Endothelial cell of umbilical vein (primary cell): Measurements from ENCODE around the gene NPB. TPM values are rescaled to one million over a fixed set of nuclear protein-coding genes. Genes with fewer than 3 reads are reported as not detected.
A peak's percentile ranks its signal among the peaks of the same experiment; 100 is the strongest.

Experiments used
- BruUV-seq: library from RNA; stranded (reverse); fragments of 400-500 nt; replicated peaks from 2 replicates; lab custom pipeline; 2021; lab: Mats Ljungman, UMichigan
- CTCF ChIA-PET: fragments of 300-600, 350-600 bp; sonication (Branson Sonifier 250); formaldehyde crosslinking; loops from one replicate; lab custom pipeline; 2021; ENCODE audit warnings: antibody characterized with exemption, inconsistent platforms; lab: Charles Lee
- POLR2A ChIA-PET: fragments of 300-600, 350-600 bp; sonication (Branson Sonifier 250); formaldehyde crosslinking; loops from one replicate; lab custom pipeline; 2021; ENCODE audit warnings: antibody characterized with exemption, inconsistent platforms; lab: Charles Lee
- DNase-seq: peaks from one replicate; pipeline ENCODE4 v3.0.0-alpha.2; 2011; ENCODE audit warnings: low read depth, low spot score
- FAIRE-seq: peaks from 2 replicates; lab custom pipeline; 2011; peaks lifted over from hg19 to GRCh38; lab: Jason Lieb, UNC
- H2AFZ ChIP-seq: 2 replicates; pipeline ENCODE4 v1.6.0; 2012; ENCODE audit warnings: low read depth, low read length, control low read depth, inconsistent platforms
- H3K27ac ChIP-seq: 2 replicates; pipeline ENCODE4 v1.5.1; 2011; ENCODE audit warnings: low read depth, mild to moderate bottlenecking, control low read depth, low read length, moderate library complexity; ENCODE audit not compliant: insufficient read depth
- H3K27me3 ChIP-seq, 2 experiments: 2 replicates each; pipeline versions ENCODE4 v1.6.0 to v1.6.1; 2011; ENCODE audit warnings: low read length in 2 of 2, mixed read lengths in 1 of 2; ENCODE audit not compliant: control insufficient read depth in 2 of 2, insufficient read depth in 2 of 2
- H3K36me3 ChIP-seq, 2 experiments: 2 replicates in 1 of 2; 3 replicates in 1 of 2; pipeline ENCODE4 v1.5.1; 2011; ENCODE audit warnings: low read length in 2 of 2, mild to moderate bottlenecking in 1 of 2, moderate library complexity in 1 of 2; ENCODE audit not compliant: control insufficient read depth in 2 of 2, insufficient read depth in 2 of 2; ENCODE audit errors: extremely low read depth in 1 of 2
- H3K4me1 ChIP-seq: 3 replicates; pipeline ENCODE4 v1.5.1; 2011; ENCODE audit warnings: mild to moderate bottlenecking, low read length; ENCODE audit not compliant: control insufficient read depth, insufficient read depth; ENCODE audit errors: extremely low read depth
- H3K4me2 ChIP-seq: 2 replicates; pipeline ENCODE4 v1.6.1; 2011; ENCODE audit warnings: low read length, control low read depth, mixed read lengths; ENCODE audit not compliant: insufficient read depth
- H3K4me3 ChIP-seq, 3 experiments: fragments of 200-600 bp in 1 of 3; sonication (generic), shearing (Covaris generic) in 1 of 3; replicated peaks in 1 of 3; 2 replicates each; pipeline ENCODE4 v1.5.1; 2011 to 2016; ENCODE audit warnings: control low read depth in 3 of 3, low read length in 3 of 3, mild to moderate bottlenecking in 2 of 3, inconsistent platforms in 1 of 3, low read depth in 1 of 3, moderate library complexity in 1 of 3; ENCODE audit not compliant: insufficient read depth in 1 of 3
- H3K79me2 ChIP-seq: 2 replicates; pipeline ENCODE4 v1.6.0; 2012; ENCODE audit warnings: low read length, inconsistent platforms; ENCODE audit not compliant: control insufficient read depth, insufficient read depth
- H3K9ac ChIP-seq: replicated peaks from 2 replicates; pipeline ENCODE3; 2011; ENCODE audit warnings: low read length, control low read depth; ENCODE audit not compliant: insufficient read depth; ENCODE audit errors: extremely low read depth
- H3K9me1 ChIP-seq: replicated peaks from 3 replicates; pipeline ENCODE4 v1.6.0; 2011; ENCODE audit warnings: mild to moderate bottlenecking, low read length; ENCODE audit not compliant: control insufficient read depth, insufficient read depth; ENCODE audit errors: extremely low read depth
- H3K9me3 ChIP-seq: replicated peaks from 2 replicates; pipeline ENCODE4 v1.5.1; 2012; ENCODE audit warnings: low read length, inconsistent platforms; ENCODE audit not compliant: control insufficient read depth, insufficient read depth
- H4K20me1 ChIP-seq: replicated peaks from 2 replicates; pipeline ENCODE3; 2011; ENCODE audit warnings: mild to moderate bottlenecking, low read length; ENCODE audit not compliant: control insufficient read depth, insufficient read depth; ENCODE audit errors: extremely low read depth
- EZH2 ChIP-seq: IDR thresholded peaks from 2 replicates; pipeline ENCODE4 v1.6.1; 2012; ENCODE audit warnings: borderline replicate concordance, low read depth, mild to moderate bottlenecking, moderate library complexity, low read length, inconsistent platforms; ENCODE audit not compliant: severe bottlenecking
- FOS ChIP-seq: IDR thresholded peaks from 2 replicates; pipeline ENCODE4 v1.6.1; 2011; ENCODE audit warnings: mild to moderate bottlenecking, low read length, moderate library complexity, borderline replicate concordance; ENCODE audit not compliant: insufficient read depth
- GATA2 ChIP-seq: IDR thresholded peaks from 2 replicates; pipeline ENCODE4 v1.7.0; 2011; ENCODE audit warnings: low read depth, mild to moderate bottlenecking, moderate library complexity, mixed read lengths, low read length; ENCODE audit not compliant: insufficient read length, insufficient read depth
- JUN ChIP-seq: IDR thresholded peaks from 2 replicates; pipeline ENCODE4 v1.6.1; 2011; ENCODE audit warnings: borderline replicate concordance, low read depth; ENCODE audit not compliant: insufficient read length, insufficient read depth
- MYC ChIP-seq: IDR thresholded peaks from one replicate; pipeline ENCODE4 v1.6.1; 2011; ENCODE audit warnings: mild to moderate bottlenecking, low read depth, low read length
- POLR2A ChIP-seq: IDR thresholded peaks from 2 replicates; pipeline ENCODE4 v1.6.1; 2012; ENCODE audit warnings: low read depth, mild to moderate bottlenecking, control low read depth, low read length
- POLR2AphosphoS5 ChIP-seq: IDR thresholded peaks from 2 replicates; pipeline ENCODE4 v1.6.1; 2012; ENCODE audit warnings: low read depth, mild to moderate bottlenecking, control low read depth, low read length, moderate library complexity; ENCODE audit not compliant: insufficient read depth
- dilution Hi-C: fragments of 300-500 bp; cut with MboI; formaldehyde crosslinking; loops from one replicate; pipeline ENCODE4 v1.15.0; 2019; ENCODE audit warnings: low sequenced_read_pairs; ENCODE audit not compliant: extremely low pct_ligation_motif_present
- intact Hi-C: fragments of 100-400 bp; cut with micrococcal nuclease; formaldehyde crosslinking; loops from one replicate; pipeline ENCODE4 v1.10.0; 2022
- polyA plus RNA-seq, 4 experiments: library from polyadenylated mRNA; depleted of rRNA in 3 of 4; stranded (reverse) in 3 of 4; unstranded in 1 of 4; fragments of >200 nt; gene quantifications; 2 replicates each; pipeline versions ENCODE4 v1.2.1 to v1.2.3, GENCODE V29; 2011 to 2012; ENCODE audit warnings: missing spikeins in 1 of 4
- total RNA-seq: library from RNA; stranded (reverse); gene quantifications from 2 replicates; pipeline ENCODE4 v1.2.3, GENCODE V29; 2021
- TF ChIP-seq, protein P1 (sequence below): IDR thresholded peaks from 2 replicates; pipeline ENCODE4 v1.6.1; 2011; ENCODE audit not compliant: insufficient read depth, insufficient read length

The NPB gene
- total and polyA plus RNA-seq, 2 donors (not counting 3 experiments of a cell fraction or from before 2014, with no cell fraction given) = 0.33 to 0.42 TPM

DNA sequence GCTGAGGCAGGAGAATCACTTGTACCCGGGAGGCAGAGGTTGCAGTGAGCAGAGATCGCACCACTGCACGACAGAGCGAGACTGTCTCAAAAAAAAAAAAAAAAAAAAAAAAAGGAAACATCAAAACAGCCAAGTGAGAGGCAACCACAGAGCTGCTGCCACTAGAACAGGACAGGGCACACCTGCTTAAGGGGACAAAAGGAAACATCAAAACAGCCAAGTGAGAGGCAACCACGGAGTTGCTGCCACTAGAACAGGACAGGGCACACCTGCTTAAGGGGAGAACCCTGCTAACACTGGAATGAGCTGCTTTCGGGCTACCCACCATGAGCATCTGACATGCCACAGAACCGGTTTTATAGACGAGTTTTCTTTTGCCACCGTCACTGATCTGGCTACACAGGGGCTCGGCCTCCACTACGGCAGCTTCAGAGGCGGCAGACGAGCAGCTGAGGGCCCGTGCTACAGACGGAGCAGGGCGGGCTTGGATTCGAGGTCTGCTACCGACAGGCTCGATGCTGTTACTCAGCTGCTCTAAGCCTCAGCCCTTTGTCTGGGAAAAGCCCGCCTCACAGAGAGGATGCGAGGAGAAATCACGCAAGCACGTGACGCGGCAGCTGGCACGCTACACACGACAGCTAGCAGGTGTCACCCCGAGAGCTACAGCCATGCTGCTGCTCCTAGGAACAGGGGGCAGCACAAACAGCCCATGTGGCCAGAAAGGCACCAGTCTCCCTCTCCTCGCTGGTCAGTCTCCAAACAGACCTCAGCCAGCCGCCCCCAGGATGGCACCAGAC lies 43.7 kb upstream of the NPB start:
- DNase-seq (no peak), FAIRE-seq (no peak)
- Histone ChIP-seq H3K27me3 (no peaks in the 10 kb centered on the region), H3K79me2 (peaks cover 59% of the 10 kb centered on the region), H3K4me1 (peaks cover 20% of the 10 kb centered on the region), H4K20me1 (no peaks in the 10 kb centered on the region), H2AFZ (no peak overlapping the region), H3K4me2 (peak overlapping the region; percentile 66), H3K36me3 (peaks cover 8 to 34% of the 10 kb centered on the region in 2 experiments), H3K9ac (no peak overlapping the region), H3K9me3 (no peaks in the 10 kb centered on the region), H3K9me1 (no peaks in the 10 kb centered on the region), H3K27ac (no peak overlapping the region), H3K4me3 (peak overlapping the region in 2 of 3 experiments; percentile 76 to 97)
- no TSS peak for BruUV-seq
- ChIA-PET CTCF (no interaction called here), POLR2A (interaction anchor here (0.7 kb wide), 1 partner anchor 92 kb away, joined by 3 read pairs; no protein-coding TSS in a partner anchor)
- TF ChIP-seq FOS (no peak), POLR2AphosphoS5 (no peak), EZH2 (no peak), POLR2A (no peak), MYC (no peak), JUN (no peak), GATA2 (no peak)
- TF ChIP-seq, protein P1, sequence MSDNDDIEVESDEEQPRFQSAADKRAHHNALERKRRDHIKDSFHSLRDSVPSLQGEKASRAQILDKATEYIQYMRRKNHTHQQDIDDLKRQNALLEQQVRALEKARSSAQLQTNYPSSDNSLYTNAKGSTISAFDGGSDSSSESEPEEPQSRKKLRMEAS = no peak
- intact Hi-C loops = no loop called here
- dilution Hi-C loops = no loop called here
